HG02852 (cell line): ENCODE data around the gene REEP3.
A peak's percentile ranks its signal among the peaks of the same experiment; 100 is the strongest.
"Not testable (repeated sequence)": the region's sequence is repeated elsewhere in the genome, so short reads cannot be mapped to it uniquely, and the experiment has no call there.

ENCODE experiments used
- ATAC-seq: cut with Tn5 transposase; IDR thresholded peaks from one replicate; pipeline ENCODE4 v1.9.1; 2021; ENCODE audit warnings: mild to moderate bottlenecking, moderate library complexity; ENCODE audit not compliant: unreplicated experiment

The REEP3 gene

GRCh38 chr10:63544418-63544817 lies 23.2 kb downstream of the REEP3 start:
- ATAC-seq = no peak

GRCh38 chr10:63547628-63548360 lies 26.6 kb downstream of the REEP3 start:
- no peak for ATAC-seq

GRCh38 chr10:63548860-63549259 lies 27.7 kb downstream of the REEP3 start:
- ATAC-seq = no peak

GRCh38 chr10:63549810-63550209 lies 28.6 kb downstream of the REEP3 start:
- no peak for ATAC-seq

GRCh38 chr10:63553031-63553430 lies 31.8 kb downstream of the REEP3 start:
- no peak for ATAC-seq

- ATAC-seq = no peak
These were observed 32.3 kb downstream of the REEP3 start for GRCh38 chr10:63553473-63553872.

GRCh38 chr10:63554657-63555056 lies 33.5 kb downstream of the REEP3 start:
- peak; percentile 80 for ATAC-seq

- ATAC-seq = no peak
These were observed 34.1 kb downstream of the REEP3 start for GRCh38 chr10:63555330-63555729.

GRCh38 chr10:63558132-63558784 lies 37.1 kb downstream of the REEP3 start:
- no peak for ATAC-seq

GRCh38 chr10:63561341-63561740 lies 40.1 kb downstream of the REEP3 start:
- no peak for ATAC-seq

GRCh38 chr10:63562391-63562790 lies 41.2 kb downstream of the REEP3 start:
- no peak for ATAC-seq

GRCh38 chr10:63562857-63563256 lies 41.7 kb downstream of the REEP3 start:
- no peak for ATAC-seq

- no peak for ATAC-seq
These were observed 42.4 kb downstream of the REEP3 start for GRCh38 chr10:63563623-63564022.

- ATAC-seq = not testable (repeated sequence)
These were observed 43.5 kb downstream of the REEP3 start for GRCh38 chr10:63564731-63565130.

GRCh38 chr10:63573068-63573697 lies 52.0 kb downstream of the REEP3 start:
- no peak for ATAC-seq

GRCh38 chr10:63574011-63574410 lies 52.8 kb downstream of the REEP3 start:
- no peak for ATAC-seq

- ATAC-seq = no peak
These were observed 55.3 kb downstream of the REEP3 start for GRCh38 chr10:63576501-63576900.

GRCh38 chr10:63578501-63578900 lies 57.3 kb downstream of the REEP3 start:
- no peak for ATAC-seq

- ATAC-seq = no peak
These were observed 58.3 kb downstream of the REEP3 start for GRCh38 chr10:63579371-63580014.

- no peak for ATAC-seq
These were observed 61.5 kb downstream of the REEP3 start for GRCh38 chr10:63582690-63583089.

- no peak for ATAC-seq
These were observed 62.2 kb downstream of the REEP3 start for GRCh38 chr10:63583397-63583796.
